Muscle of arm (tissue), 14 donors: ENCODE data around the gene PRKN. TPM values are rescaled to one million over a fixed set of nuclear protein-coding genes. Genes with fewer than 3 reads are reported as not detected.

ENCODE experiments used
- DNase-seq: peaks from one replicate; pipeline ENCODE4 v3.0.0-alpha.2; 2013
- long read RNA-seq, 11 donors: transcript quantifications; one replicate each; lab custom pipeline, GENCODE V29; 2026
- polyA plus RNA-seq, 12 donors: library from polyadenylated mRNA; unstranded; fragments of 120-200 nt; gene quantifications; one replicate each; pipeline ENCODE4 v1.2.1, GENCODE V29; 2013; ENCODE audit not compliant: insufficient read length in 12 of 12

The PRKN gene
- 1 to 10 TPM in 10 of 12 donors, not detected in 2; 2.6 to 5.4 (median 3.9) TPM for polyA plus RNA-seq
- long read RNA-seq, donor 1, partial matches to known transcripts = 0 of 3 reads
- long read RNA-seq, donor 1, other reads (novel, unspliced or antisense) = 0 of 3 reads
- long read RNA-seq, donor 2, partial matches to known transcripts = 0 of 1 reads
- long read RNA-seq, donor 2, other reads (novel, unspliced or antisense) = 0 of 1 reads
- long read RNA-seq, donor 3, partial matches to known transcripts = 0 of 2 reads
- long read RNA-seq, donor 3, other reads (novel, unspliced or antisense) = 0 of 2 reads
- long read RNA-seq, donor 4, partial matches to known transcripts = 0 of 1 reads
- long read RNA-seq, donor 4, other reads (novel, unspliced or antisense) = 0 of 1 reads
- long read RNA-seq, donor 5, partial matches to known transcripts = 0 of 1 reads
- long read RNA-seq, donor 5, other reads (novel, unspliced or antisense) = 0 of 1 reads
- long read RNA-seq, donor 6 = 0 reads
- long read RNA-seq, donor 7 = 0 reads
- long read RNA-seq, donor 8, partial matches to known transcripts = 0 of 1 reads
- long read RNA-seq, donor 8, other reads (novel, unspliced or antisense) = 0 of 1 reads
- long read RNA-seq, donor 9 = 0 reads
- long read RNA-seq, donor 10, partial matches to known transcripts = 0 of 1 reads
- long read RNA-seq, donor 10, other reads (novel, unspliced or antisense) = 0 of 1 reads
- long read RNA-seq, donor 11, partial matches to known transcripts = 0 of 2 reads
- long read RNA-seq, donor 11, other reads (novel, unspliced or antisense) = 0 of 2 reads

DNA sequence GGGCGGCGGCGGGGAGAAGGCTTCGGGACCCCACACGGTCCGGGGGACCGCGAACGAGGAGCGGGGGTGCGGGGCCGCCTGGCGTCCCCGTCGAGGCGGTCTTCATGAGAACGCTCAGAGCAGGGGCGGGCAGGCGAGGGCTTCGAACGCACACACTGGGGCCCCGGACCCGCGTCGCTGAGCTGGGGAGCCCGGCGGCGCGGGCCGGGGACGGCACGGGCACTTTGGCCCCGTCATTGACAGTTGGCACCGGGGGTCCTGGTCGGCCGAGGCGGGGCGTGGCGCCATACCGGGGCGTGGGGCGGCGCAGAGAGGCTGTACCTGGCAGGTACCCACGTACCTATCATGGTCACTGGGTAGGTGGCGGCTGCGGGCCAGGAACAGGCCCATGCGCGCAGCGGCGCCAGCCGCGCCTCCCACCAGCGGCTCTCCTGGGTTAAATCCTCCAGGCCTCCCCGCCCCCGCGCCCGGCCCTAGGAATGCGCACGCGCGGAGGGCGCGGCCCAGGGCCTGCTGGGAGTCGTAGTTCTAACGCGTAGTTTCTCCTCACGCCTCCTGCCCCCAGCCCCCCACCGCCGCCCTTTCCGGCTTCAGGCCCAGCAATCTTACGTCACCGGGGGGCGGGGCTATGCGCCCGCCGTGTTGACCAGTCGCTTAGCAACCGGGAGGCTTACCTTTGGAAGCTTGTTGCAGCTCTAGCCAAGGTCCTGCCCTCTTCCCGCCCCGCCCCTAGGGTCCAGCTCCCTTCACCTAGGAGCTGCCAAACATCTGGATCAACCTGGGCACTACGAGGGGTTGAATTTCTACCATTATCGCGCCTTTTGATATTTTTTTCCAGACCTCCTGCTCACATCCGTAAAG lies at the start of gene PRKN, which contains the start of gene PACRG:
Gene PRKN, minus strand, starts transcription at position 445 of the 861 bp plus-strand sequence.
Gene PACRG, plus strand, starts transcription at position 653 of the 861 bp plus-strand sequence.
- DNase-seq = peak; percentile 98

DNA sequence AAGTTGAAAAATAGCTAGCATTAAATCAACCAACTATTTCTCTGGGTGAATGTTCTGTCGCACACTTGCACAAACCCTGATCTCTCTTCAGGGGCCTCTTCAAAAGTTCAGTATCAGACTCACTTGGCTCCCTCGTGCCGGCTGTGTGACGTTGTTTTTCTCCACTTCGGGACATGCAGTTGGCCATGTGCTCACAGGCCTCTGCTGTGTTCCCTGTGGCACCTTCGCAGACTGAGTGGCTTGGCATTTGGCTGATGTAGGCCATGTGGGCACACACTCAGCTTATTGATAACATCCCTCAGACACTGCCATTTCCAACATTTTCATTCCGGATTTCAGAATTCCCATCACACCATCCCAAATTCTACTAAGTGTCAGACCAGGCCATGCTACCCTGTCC lies 49.5 kb upstream of the PRKN start:
- no peak for DNase-seq

DNA sequence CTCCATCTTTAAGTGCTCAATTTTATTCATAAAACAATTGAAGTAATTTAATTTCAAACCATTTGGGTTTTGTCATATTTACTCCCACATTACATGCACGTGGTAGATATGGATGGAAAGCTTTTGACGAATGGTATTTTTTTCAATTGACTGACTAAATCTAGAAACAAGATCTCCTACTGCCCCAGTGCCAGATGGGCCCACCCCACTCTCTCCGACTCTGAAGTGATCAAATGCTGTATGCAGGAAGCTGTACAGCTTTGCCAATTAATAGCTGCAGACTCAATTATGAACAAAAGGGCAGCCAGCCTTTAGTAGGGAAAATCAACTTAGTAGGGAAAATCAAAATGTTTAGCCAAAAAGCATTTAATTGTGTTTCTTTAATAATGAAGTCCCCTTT lies 46.4 kb upstream of the PRKN start:
- no peak for DNase-seq

DNA sequence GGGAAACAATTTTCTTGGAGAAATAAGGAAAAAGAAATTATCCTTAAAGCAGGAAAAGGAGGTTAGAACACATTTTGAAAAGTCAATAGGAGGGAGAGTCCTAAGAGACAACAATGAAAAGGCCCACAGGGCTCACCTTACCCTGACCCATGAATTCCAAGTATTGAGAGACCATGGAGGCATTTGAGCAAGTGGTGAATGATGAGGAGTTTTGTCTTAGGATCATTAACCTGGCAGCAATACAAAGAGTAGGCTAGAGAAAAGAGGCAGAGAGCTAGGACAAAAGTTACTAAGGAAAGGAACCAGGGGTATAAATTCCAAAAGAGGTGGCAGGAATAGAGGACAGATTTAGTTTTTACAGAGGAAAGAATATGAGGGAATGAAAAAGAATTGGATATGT lies 44.9 kb upstream of the PRKN start:
- no peak for DNase-seq

DNA sequence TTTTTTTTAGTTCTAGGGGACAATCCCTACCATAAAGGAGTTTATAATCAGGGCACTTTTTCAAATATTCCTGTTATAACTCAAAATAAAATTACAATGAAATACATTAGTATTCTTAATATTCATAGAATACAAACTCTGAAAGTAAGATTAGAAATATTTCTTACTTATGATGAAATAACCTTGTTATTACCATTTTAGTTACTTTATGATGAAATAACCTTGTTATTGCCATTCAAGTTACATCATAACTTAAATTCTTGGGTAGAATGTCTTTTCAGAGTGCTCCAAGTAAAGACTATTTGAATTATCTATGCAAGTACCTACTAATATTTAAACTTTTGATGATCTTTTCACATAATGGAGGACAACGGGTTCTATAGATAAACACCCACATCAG lies 43.4 kb upstream of the PRKN start:
- no peak for DNase-seq

DNA sequence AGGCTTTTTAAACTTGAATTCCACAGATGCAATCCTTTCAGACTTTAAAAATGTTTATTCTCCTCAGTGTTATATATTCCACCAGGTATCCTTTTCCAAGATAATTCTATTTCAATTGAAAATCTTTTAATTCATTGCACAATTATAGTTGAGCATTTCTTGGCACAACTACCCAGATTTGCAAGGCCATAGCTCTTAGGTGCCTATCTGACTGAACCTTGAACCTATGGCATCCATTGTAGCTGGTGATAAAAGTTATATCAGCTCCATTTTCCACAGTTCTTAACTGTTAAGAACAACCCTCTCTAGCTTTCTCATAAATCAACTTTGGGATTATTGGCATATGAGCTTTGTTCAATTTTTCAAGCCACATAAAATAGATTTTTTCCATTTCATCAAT lies 42.6 kb upstream of the PRKN start:
- DNase-seq = no peak

DNA sequence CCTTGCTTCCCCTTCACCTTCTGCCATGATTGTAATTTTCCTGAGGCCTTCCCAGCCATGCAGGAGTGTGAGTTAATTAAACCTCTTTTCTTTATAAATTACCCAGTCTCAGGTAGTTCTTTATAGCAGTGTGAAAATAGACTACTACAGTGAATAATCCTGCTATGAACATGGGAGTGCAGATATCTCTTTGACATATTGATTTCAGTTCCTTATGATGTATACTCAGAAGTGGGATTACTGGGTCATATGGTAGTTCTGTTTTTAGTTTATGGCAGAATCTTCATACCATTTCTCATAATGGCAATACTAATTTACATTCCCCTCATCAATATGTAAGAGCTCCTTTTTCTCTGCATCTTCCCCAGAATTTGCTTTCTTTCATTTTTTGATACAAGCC lies 26.2 kb upstream of the PRKN start:
- DNase-seq = no peak

DNA sequence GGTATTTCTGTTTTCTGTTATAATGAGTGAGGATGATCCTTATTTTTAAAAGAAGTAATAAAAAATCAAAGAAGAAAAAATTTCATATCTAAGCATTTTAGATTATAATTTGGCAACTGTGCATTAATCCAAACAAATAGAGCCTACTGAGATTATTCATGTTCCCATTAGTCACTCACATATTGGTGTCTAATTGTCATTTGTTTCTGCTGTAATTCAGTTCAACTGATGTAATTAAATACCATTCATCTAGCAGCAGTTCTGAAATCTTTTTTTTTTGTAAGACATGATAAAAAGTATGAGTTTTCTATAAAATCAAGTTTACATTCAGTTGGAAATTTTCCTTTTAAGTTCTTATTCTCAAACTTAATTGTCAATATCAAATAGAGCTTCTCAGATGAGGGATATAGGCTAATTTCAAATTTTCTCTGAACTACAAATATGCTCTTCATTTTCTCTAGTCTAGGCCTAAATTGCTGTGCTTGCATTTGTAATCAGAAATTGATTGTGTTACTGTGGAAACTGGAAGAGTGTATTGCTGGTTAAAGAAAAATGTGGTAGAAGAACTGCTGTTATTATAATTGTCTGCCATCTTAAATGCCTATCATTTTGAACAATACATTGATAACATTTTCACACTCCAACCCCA lies 23.8 kb upstream of the PRKN start:
- DNase-seq = no peak

DNA sequence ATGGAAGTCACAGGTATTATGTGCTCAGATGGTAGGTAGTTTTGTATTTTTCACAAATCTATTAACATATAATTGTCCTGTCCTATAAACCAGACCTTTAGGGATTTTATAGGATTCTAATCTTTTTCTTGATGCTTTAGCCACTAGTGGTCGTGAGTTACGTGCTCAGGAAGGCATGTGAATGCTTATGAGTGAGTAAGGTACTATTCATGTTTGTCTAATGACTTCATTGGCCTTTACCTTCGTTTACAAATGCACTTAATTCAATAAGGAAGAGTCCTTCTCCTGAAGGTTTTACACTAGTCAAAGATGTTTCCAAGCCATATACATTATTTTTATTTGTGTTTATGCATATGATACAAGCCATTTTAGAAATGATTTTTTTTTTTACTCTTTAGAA lies 23.2 kb upstream of the PRKN start:
- no peak for DNase-seq

DNA sequence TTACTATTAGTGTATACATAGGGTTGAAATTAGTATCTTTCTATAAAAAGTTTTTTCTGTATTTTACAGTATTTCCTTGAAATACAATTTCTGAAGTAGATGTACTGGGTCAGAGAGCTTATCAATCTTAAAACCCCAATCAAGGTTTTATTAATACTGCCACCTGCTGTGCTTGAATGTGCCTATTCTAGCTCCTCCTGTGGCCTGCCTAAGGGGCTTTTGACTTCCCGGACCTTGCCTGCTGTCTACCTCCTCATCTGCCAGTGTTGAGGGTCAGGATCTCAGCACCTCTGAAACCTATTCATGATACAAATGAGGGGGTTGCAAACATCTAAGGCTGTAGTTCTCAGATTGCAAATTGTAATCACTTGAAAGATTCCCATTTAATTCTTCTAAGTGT lies 9.4 kb upstream of the PRKN start:
- DNase-seq = no peak

DNA sequence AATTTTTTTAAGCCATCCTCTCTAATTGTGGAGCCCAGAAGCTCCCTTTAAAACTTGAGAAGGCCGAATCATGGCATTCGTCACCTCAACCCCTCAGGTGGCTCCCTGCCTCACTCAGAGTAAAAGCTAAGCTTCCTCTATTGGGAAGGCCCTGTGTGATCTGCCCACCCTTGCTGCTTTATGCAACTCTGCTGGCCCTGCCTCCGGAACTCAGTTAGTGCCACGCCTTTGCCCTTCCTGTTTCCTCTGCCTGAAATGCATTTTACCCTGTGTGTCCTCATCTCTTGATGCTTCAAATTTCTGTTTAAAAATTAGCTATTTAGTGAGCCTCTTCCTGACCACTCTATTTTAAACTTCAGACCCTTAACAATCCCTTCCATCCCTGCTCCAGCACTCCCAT lies 5.9 kb upstream of the PRKN start:
- DNase-seq = no peak

DNA sequence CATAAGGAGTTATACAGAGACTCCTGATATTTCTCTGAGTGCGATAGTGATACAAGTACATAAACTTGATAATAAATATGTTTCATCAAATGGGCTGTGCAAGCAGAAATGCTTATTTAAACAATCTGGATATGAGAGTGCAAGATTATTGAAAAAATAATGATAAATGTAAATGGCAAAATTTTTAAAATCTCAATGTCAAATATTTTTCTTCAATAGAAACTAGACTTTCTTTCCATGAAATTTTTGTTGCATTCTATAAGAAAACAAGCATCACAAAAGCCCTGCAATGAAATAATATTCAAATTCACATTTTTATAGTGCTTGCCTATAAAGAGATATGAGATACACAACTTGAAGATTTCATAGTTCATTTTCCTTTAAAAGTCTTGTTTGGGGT lies 2.9 kb upstream of the PRKN start:
- DNase-seq = no peak

DNA sequence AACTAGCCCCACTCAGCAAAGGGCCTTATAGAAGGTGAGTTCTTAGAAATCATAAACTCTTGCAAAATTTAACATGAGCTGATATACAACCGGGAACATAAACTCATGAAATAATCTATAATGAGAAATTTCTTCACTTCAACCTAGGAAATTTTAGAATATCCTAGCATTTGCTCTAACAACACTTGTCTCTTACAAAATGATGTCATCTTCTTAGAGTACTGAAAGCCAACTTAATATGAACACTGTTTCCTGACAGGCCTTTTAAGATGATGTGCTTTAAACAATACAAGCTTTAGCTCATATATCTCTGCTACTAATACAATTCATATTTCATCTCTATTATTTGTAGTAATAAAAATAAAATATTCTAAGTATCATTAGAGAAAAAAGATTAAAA lies 1.1 kb upstream of the PRKN start:
- DNase-seq = no peak

DNA sequence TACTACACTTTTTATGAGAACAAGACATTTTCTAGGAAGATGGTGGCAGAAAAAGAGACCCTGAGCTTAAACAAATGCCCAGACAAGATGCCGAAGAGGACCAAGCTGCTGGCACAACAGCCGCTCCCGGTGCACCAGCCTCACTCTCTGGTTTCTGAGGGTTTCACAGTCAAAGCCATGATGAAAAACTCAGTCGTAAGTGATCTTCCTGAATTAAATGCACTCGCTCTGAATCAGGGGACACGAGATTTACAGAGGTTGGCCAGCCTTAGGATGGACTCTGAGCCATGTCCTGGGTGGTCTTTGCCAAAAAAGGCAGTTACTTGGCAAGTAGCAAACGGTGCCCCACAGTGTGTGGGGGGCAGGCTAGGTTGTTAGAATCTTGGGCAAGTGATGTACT lies 631 bp upstream of the PRKN start:
- DNase-seq = no peak

DNA sequence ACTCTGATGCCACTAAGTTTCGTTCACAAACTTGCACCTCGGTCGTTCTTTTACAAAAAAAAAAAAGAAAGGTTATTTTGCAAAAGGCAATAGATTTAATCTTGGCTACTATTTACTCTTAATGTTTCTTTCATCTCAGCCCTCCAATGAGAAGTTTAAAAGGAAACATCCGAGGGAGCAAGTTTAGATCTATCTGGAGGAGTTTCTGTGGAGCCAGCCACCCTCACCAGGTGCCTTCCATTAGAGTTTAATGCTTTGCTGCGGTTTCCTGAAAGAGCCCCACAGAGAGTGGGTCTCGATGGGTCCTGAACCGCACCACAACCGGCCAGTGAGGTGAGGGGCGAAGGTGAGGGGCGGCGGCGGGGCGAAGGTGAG lies 632 bp downstream of the PRKN start:
- peak; percentile 12 for DNase-seq

DNA sequence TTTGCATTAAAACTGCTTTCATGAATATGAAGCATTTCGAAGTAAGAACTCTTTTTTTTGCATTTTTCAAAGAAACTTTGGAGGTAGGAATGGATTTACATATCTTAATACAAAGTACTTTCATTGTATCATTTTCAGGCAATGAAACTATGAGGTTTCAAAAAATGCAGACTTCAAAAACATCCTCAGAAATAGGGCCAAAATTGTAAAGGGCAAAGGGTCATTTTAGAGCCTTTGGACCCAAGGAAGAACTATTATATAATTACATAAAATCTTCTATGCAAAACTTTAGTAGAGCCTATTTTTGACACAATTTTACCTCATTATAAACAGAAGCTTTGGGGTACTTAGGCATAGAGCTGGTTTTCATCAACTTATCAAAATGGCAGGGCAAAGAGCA lies 4.9 kb downstream of the PRKN start:
- DNase-seq = no peak

DNA sequence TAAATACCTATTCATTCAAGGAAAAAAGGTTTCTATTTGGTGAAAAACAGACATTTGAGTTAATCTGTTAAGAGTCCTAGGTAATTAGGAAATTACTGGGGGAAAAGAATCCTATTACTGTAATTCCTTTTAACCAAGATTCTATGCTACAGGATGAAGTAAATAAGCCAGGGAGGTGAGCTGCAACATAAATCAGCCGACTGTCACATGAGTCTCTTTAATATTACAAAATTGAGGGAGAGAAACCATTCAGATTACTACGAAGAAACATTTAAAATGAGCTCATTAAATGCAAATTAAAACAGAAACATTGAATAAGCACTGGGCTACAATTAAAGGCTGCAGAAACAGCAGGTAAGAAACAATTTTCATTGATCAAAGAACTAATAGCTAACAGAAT lies 5.3 kb downstream of the PRKN start:
- no peak for DNase-seq

DNA sequence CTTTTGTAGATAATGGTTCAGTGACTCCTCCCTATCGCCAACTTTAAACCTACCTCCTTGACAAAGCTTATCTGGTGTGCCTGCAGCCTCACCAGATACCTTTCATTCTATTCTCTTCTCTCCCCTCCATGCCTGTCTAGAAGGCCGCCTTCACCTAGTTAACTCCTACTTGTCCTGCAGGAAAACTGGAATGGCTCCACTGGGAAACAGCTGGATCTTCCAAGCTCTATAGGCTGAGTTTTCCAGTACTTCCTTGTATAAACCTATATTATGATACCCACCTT lies 6.2 kb downstream of the PRKN start:
- no peak for DNase-seq

DNA sequence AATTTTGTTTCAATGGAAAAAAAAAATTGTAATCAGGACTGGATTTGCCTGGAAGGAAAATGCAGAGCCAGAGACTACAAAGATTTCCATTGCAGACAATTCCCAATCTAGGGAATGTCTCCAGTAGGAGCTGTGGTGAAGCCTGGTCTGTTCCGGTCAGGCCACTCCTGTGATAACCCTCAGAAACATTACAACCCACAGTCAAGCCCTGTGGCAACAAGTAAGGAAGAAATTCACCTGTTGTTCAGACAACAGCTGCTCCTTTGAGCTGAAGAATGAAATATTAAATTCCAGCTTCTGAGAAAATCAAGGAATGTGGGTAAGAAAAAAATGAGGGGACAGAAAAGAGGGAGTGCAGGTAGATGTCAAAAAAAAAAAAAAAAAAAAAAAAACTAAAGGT lies 8.0 kb downstream of the PRKN start:
- no peak for DNase-seq

DNA sequence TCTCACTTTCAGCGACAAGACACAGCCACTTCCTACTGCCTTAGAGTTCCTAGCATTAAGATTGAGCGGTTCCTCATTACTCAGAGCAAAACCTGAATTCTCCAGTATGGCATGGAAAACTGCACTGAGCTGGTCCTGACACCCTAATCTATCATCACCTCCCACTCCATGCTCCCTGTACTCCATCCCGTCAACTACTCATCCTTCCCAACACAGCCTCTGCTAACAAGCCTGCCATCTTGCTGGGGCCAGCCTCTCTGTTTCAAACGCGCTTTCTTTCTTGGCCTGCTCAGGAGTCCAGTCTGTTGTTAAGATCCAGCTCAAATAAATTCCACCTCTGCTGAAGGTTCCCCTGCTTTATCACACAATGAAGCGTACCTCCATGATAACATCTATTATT lies 12.0 kb downstream of the PRKN start:
- DNase-seq = no peak

DNA sequence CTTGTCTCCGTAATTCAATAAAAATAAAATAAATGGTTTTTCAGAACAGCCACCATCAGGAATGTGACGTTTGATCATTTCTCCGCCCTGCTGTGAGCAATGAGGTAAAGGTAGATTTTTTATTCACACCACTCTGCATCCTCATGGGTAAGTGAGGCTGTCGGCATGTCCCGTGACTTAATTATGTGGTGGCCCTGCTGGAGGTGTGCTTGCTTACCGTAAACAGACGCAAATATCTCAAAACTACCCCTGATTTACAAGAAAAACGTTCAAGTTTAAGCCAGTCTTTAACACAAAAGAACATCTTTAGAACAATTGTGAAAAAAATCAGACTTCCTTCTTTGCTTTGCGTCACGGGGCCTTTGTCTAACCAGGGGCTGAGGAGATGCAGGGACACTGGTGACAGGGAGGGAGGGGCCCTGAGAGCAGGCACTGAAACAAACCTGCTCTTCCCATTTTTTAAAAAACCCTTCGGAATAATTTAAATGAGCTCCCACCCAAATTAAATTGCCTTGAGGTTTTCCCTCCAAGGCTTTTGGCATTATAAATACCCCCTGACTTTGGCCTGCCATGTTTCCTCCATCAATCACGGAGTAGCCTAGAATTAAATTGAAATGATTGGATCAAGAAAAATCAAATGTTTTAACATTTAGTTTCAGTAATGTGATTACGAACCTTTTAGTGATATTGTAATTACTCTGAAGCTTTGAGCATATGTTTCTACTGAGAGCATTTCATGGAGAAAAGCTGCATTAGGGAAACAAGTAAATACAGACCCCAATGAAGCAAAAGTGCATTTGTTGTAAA lies 13.4 kb downstream of the PRKN start:
- no peak for DNase-seq
